ENCODE results near the gene FRY.

The FRY gene

DNA sequence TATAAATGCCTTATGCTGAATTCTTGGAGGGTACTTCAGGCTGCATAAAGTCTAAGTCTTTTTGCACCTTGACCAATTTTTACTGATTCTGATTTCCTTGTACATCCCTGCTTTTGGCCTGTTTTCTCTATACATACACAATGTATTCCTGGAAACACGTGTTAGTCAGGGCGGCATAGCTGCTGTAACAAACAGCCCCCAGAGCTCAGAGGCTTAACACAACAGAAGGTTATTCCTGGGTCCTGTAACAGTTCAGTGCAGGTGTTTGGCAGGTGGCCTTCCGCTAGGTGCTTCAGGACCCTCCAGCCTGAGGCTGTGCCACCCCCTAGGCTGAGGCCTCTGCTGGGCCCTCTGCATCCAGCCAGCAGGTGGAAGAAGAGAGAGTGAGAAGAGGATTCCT is 200.7 kb downstream of the FRY start:
- FAIRE-seq: no peak

- FAIRE-seq: no peak
Measured at GRCh38 chr13:32233062-32233461, 201.5 kb downstream of the FRY start.

- no peak for FAIRE-seq
Measured at GRCh38 chr13:32234914-32235313, 203.3 kb downstream of the FRY start.

- no peak for FAIRE-seq
Measured at GRCh38 chr13:32237681-32238080, 206.1 kb downstream of the FRY start.

DNA sequence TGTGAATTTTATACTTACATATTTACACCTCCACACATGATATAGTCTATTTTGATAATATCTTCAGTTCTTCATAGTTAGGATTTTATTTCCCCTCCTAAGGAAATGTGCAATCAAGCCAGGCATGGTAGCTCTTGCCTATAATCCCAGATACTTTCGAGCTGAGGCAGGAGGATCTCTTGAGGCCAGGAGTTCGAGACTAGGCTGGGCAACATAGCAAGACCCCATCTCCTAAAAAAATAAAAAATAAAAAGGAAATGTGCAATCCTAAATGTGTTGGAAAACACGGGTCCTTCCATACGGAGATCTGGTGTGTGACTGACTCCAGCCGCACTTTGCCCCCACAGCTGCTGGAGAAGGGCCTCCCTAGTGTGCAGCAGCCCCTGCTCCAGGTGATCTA is 212.1 kb downstream of the FRY start:
- FAIRE-seq: no peak

- no peak for FAIRE-seq
Measured at GRCh38 chr13:32245555-32245954, 214.0 kb downstream of the FRY start.

GRCh38 chr13:32246468-32246867 is 214.9 kb downstream of the FRY start:
- FAIRE-seq: no peak

DNA sequence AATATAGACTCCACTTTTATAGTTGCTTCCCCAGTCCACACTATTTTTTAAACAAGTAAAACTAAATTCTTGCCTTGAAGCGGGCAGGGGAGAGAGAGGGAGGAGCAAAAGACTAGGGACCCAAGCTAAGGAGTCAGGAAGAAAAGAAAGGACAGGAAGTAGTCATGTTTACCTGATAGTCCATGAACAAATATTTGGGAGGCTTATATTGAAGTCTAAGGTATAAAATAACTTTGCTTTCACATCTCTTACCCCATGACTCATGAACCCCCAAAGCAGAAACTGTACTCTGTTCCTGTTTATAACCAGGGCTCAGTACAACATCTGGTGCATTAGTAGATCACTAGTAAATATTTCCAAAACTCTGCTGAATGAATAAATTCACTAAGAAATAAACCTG is 216.3 kb downstream of the FRY start:
- FAIRE-seq: no peak

GRCh38 chr13:32248801-32249200 is 217.2 kb downstream of the FRY start:
- no peak for FAIRE-seq

DNA sequence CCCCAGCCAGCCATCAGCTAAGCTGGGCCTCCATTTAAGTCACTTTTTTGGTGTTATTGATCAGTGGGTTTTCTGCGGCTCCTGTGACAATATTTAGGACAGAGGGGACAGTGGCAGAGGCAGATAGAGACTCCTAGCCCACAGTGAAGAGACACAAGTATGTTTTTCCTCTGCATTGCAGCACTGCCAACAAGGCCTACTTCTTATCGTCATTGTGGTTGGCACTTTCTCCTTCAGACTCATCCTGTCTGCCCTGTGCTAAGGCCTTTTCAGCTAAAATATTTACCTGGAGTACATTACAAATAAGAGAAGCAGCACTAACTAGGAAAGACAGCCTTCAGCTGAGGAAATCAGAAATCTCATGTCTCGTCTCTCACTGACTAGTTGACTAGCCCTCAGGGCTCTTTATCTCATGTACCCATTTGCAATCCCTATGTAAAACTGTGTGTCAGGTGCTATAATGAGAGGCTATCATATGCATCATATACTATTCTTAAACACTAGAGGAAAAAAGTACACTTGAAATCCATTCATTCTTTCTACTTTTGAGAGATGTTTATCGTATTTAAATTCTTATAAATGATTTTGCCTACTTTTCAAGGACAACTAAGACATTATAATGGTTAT is 221.4 kb downstream of the FRY start:
- FAIRE-seq: no peak

- FAIRE-seq: no peak
Measured at GRCh38 chr13:32253911-32254399, 222.4 kb downstream of the FRY start.

- no peak for FAIRE-seq
Measured at GRCh38 chr13:32254416-32254815, 222.8 kb downstream of the FRY start.

- no peak for FAIRE-seq
Measured at GRCh38 chr13:32254916-32255723, 223.5 kb downstream of the FRY start.

DNA sequence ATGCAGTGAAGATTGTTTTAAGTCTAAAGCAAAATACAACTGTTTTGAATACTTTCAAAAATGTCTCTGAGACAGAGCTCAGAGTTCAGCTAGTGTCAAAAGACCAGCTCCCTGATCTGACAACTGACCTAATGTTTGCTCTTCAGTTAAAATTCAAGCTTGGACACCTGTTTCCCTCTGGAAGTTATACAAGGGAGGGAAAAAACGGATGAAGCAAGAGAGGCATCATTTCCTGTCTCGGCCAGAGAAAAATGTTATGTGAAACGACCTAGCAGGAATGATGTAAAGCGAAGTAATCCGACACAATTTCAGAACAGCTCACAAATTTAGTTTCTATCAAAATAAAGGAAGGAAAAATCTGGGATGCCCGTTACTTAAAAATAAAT is 224.1 kb downstream of the FRY start:
- no peak for FAIRE-seq

DNA sequence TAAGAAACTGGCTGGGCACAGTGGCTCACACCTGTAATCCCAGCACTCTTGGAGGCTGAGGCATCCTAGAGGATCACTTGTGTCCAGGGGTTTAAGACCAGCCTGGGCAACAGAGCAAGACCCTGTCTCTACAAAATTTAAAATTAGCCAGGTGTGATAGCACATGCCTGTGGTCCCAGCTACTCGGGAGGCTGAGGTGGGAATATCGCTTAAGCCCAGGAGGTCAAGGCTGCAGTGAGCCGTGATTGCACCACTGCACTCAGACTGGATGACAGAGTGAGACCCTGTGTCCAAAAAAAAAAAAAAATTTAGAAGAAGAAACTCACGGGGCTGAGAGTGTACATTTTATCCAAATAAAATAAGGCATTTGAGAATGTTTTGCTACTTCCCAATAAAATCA is 224.7 kb downstream of the FRY start:
- FAIRE-seq: no peak

GRCh38 chr13:32257649-32258048 is 226.1 kb downstream of the FRY start:
- FAIRE-seq: no peak

GRCh38 chr13:32259116-32259515 is 227.5 kb downstream of the FRY start:
- no peak for FAIRE-seq

- FAIRE-seq: no peak
Measured at GRCh38 chr13:32261567-32261966, 230.0 kb downstream of the FRY start.

DNA sequence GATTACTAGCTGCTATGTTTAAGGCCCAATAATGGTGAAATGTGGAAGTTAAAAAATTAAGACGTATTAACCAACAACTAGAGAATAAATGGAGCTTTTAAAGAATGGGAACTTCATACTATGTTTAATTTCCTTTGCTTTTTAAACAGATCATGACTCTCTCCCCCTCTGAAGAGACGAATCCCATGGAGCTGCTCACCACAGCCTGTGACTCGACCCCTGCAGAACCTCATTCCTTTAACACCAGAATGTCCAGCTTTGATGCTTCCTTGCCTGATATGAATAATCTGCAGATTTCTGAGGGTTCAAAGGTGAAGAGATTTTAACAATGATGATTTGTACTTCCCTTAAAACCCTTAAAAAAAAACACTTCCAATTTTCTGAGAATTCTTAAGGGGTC is 230.6 kb downstream of the FRY start:
- FAIRE-seq: no peak

- no peak for FAIRE-seq
Measured at GRCh38 chr13:32262619-32263018, 231.0 kb downstream of the FRY start.

GRCh38 chr13:32264407-32264806 is 232.8 kb downstream of the FRY start:
- no peak for FAIRE-seq

- FAIRE-seq: no peak
Measured at GRCh38 chr13:32265726-32266125, 234.2 kb downstream of the FRY start.

- FAIRE-seq: no peak
Measured at GRCh38 chr13:32266130-32266529, 234.6 kb downstream of the FRY start.

GRCh38 chr13:32267836-32268439 is 236.4 kb downstream of the FRY start:
- FAIRE-seq: no peak
